Transverse colon (tissue), 3 donors: ENCODE measurements around the gene MED26.

ENCODE experiments used
- POLR2A ChIP-seq: fragments of 450-650 bp; IDR thresholded peaks from one replicate; pipeline ENCODE4 v1.6.1; 2016; ENCODE audit warnings: antibody characterized with exemption, mild to moderate bottlenecking, moderate library complexity
- POLR2AphosphoS5 ChIP-seq, 3 donors: sonication (generic); formaldehyde crosslinking; IDR thresholded peaks; one replicate each; pipeline ENCODE4 v1.6.1; 2016; ENCODE audit warnings: antibody characterized with exemption in 3 of 3

- TF ChIP-seq POLR2AphosphoS5 (IDR thresholded peaks at IDR 0.05) (no peak), POLR2A (no peak)
Observed at GRCh38 chr19:16655727-16656126, 27.7 kb upstream of the MED26 start.
